ENCODE results near the gene TSHZ2.

- no peak for TF ChIP-seq E2F4 (CRISPR knock-in tag; IDR thresholded peaks at IDR 0.05; ENCODE audit: borderline replicate concordance, low read depth)
- no peak for TF ChIP-seq CTCF (IDR thresholded peaks at IDR 0.05)
- TF ChIP-seq PRRX2 (CRISPR knock-in tag; IDR thresholded peaks at IDR 0.05): no peak
- no peak for TF ChIP-seq ATF2 (CRISPR knock-in tag; IDR thresholded peaks at IDR 0.05; ENCODE audit: borderline replicate concordance, low read depth)
These were observed 288.4 kb downstream of the TSHZ2 start for GRCh38 chr20:53260591-53260990.

Data from WTC11 (cell line).